ENCODE results near the gene DNAAF5. TPM values are rescaled to one million over a fixed set of nuclear protein-coding genes. Genes with fewer than 3 reads are reported as not detected.

DNAAF5 gene
- total and polyA plus RNA-seq, 2 of the 4 experiments (the other 2 are of a cell fraction), result 12.4 to 32.6 TPM

GRCh38 chr7:683526-684205 is 42.8 kb upstream of the DNAAF5 start:
- H3K18ac ChIP-seq (ENCODE audit: low read depth, low read length), result no peak overlapping the region
- H4K20me1 ChIP-seq (ENCODE audit: insufficient read depth, low read length), result no peaks in the 10 kb centered on the region
- no peak overlapping the region for H4K8ac ChIP-seq (ENCODE audit: low read depth in 2 of 2, low read length in 2 of 2)
- H3K27me3 ChIP-seq (ENCODE audit: control insufficient read depth, insufficient read depth, low read length), result no peaks in the 10 kb centered on the region
- no peak overlapping the region for H2AK9ac ChIP-seq (replicated peaks; ENCODE audit: low read depth, low read length, poor library complexity)
- ATAC-seq (ENCODE audit: low read depth), result no peak
- no peaks in the 10 kb centered on the region for H3K4me1 ChIP-seq (ENCODE audit: control insufficient read depth, insufficient read depth, low read length)
- H3K9me1 ChIP-seq (ENCODE audit: insufficient read depth, low read length), result no peaks in the 10 kb centered on the region
- H2AK5ac ChIP-seq (ENCODE audit: low read depth, low read length), result no peak overlapping the region
- CTCF ChIA-PET, result no interaction called here
- H3K36me3 ChIP-seq (ENCODE audit: control insufficient read depth, insufficient read depth, low read length), result peaks cover 3% of the 10 kb centered on the region; the same call in 1 of the 2 replicates
- peaks cover 23% of the 10 kb centered on the region for H3K9me3 ChIP-seq (ENCODE audit: control insufficient read depth, insufficient read depth, low read length)
- H3K23ac ChIP-seq (ENCODE audit: low read depth, low read length), result no peak overlapping the region
- in situ Hi-C loops (cut with MboI; ENCODE audit: low sequenced_read_pairs), result no loop called here
- intact Hi-C loops (cut with micrococcal nuclease), result no loop called here
- POLR2A ChIA-PET (ENCODE audit: unreplicated experiment), result no interaction called here
- H3K79me1 ChIP-seq (ENCODE audit: low read depth in 1 of 2, low read length in 2 of 2), result no peaks in the 10 kb centered on the region
- no peak overlapping the region for H2BK5ac ChIP-seq (ENCODE audit: low read depth, low read length, poor library complexity, severe bottlenecking)
- BruUV-seq (replicated peaks), result no TSS peak
- H3K9ac ChIP-seq (ENCODE audit: low read depth, low read length), result no peak overlapping the region
- no peak overlapping the region for H4K5ac ChIP-seq (ENCODE audit: low read depth, low read length)
- no peak overlapping the region for H3K4me3 ChIP-seq (ENCODE audit: insufficient read depth, low read depth, low read length)
- no peak overlapping the region for H2BK20ac ChIP-seq (ENCODE audit: low read depth, low read length)
- no peak overlapping the region for H2BK15ac ChIP-seq (ENCODE audit: low read depth, low read length)
- TF ChIP-seq FOS (IDR thresholded peaks at IDR 0.05; ENCODE audit: low read depth, low read length) (no peak), RFX5 (IDR thresholded peaks at IDR 0.05; ENCODE audit: low read depth, low read length) (no peak), RCOR1 (IDR thresholded peaks at IDR 0.05; ENCODE audit: insufficient replicate concordance, low read length) (no peak), MAZ (IDR thresholded peaks at IDR 0.05; ENCODE audit: borderline replicate concordance, low read depth, low read length) (no peak), USF2 (IDR thresholded peaks at IDR 0.05; ENCODE audit: low read depth, low read length) (no peak), POLR2A (IDR thresholded peaks at IDR 0.05; ENCODE audit: low read depth, low read length) (no peak), SMC3 (IDR thresholded peaks at IDR 0.05; ENCODE audit: low read depth, low read length) (no peak), MXI1 (IDR thresholded peaks at IDR 0.05; ENCODE audit: borderline replicate concordance, low read depth, low read length) (no peak), BHLHE40 (IDR thresholded peaks at IDR 0.05; ENCODE audit: low read depth, low read length) (no peak), CEBPB (IDR thresholded peaks at IDR 0.05; ENCODE audit: low read depth, low read length) (no peak), NFE2L2 (IDR thresholded peaks at IDR 0.05; ENCODE audit: low read depth, low read length) (no peak), RAD21 (IDR thresholded peaks at IDR 0.05; ENCODE audit: low read length) (no peak), MAFK (IDR thresholded peaks at IDR 0.05; ENCODE audit: low read depth, low read length) (no peak), ELK1 (IDR thresholded peaks at IDR 0.05; ENCODE audit: borderline replicate concordance, low read depth, low read length) (no peak), CHD1 (IDR thresholded peaks at IDR 0.05; ENCODE audit: low read depth, low read length) (no peak)
- H3K4me2 ChIP-seq (ENCODE audit: low read depth, low read length), result no peak overlapping the region
- no peak overlapping the region for H2BK120ac ChIP-seq (ENCODE audit: low read depth, low read length)
- DNase-seq, result no peak
- H3K56ac ChIP-seq (ENCODE audit: extremely low read depth, insufficient read depth, low read length), result no peak overlapping the region
- H3K4ac ChIP-seq (ENCODE audit: low read depth, low read length), result no peak overlapping the region
- no peak overlapping the region for H3K14ac ChIP-seq (replicated peaks; ENCODE audit: low read depth, low read length)
- dilution Hi-C loops (cut with HindIII; ENCODE audit: low sequenced_read_pairs, unreplicated experiment), result no loop called here
- peak overlapping the region; percentile 19 for H2AFZ ChIP-seq (replicated peaks; ENCODE audit: low read length, poor library complexity)
- no peak overlapping the region for H3K27ac ChIP-seq (ENCODE audit: insufficient read depth, low read length)
- 88% methylated on average over 13 of the region's 19 CpGs; no CpG with 5 or more reads in 1 of the 2 experiments for WGBS, 2 experiments (ENCODE audit: extremely low coverage in 2 of 2, insufficient read length in 1 of 2)
- no peak overlapping the region for H4K91ac ChIP-seq (ENCODE audit: insufficient read depth, low read depth, low read length)
